DND-41 (cell line): ENCODE measurements around the gene BMP4.

Experiments
- ATAC-seq: fragments of 200-7000 bp; cut with Tn5 transposase; 3 replicates; pipeline ENCODE4 v1.9.1; 2021; ENCODE audit warnings: low read depth; ENCODE audit not compliant: insufficient read depth
- DNase-seq: peaks from one replicate; pipeline ENCODE4 v3.0.0-alpha.2; 2020
- H2AFZ ChIP-seq: 2 replicates; pipeline ENCODE4 v1.6.0; 2012; ENCODE audit warnings: low read depth, low read length
- H3K27ac ChIP-seq: 2 replicates; pipeline ENCODE4 v1.5.1; 2012; ENCODE audit warnings: low read length, inconsistent platforms
- H3K27me3 ChIP-seq: fragments of 200-600 bp; sonication (generic); 2 replicates; pipeline ENCODE4 v1.6.0; 2012; ENCODE audit warnings: low read length, mild to moderate bottlenecking, inconsistent platforms; ENCODE audit not compliant: insufficient read depth, poor library complexity
- H3K36me3 ChIP-seq: 2 replicates; pipeline ENCODE4 v1.5.1; 2012; ENCODE audit warnings: low read length, inconsistent platforms; ENCODE audit not compliant: insufficient read depth
- H3K4me1 ChIP-seq: 2 replicates; pipeline ENCODE4 v1.5.1; 2012; ENCODE audit warnings: mild to moderate bottlenecking, low read length; ENCODE audit not compliant: insufficient read depth
- H3K4me2 ChIP-seq: 2 replicates; pipeline ENCODE4 v1.6.0; 2012; ENCODE audit warnings: mild to moderate bottlenecking, moderate library complexity, low read length, inconsistent platforms; ENCODE audit not compliant: insufficient read depth
- H3K4me3 ChIP-seq, 2 experiments: fragments of 200-600 bp in 1 of 2; shearing (Covaris generic) in 1 of 2; 2 replicates each; pipeline ENCODE4 v1.5.1; 2012 to 2016; ENCODE audit warnings: inconsistent platforms in 2 of 2, low read length in 2 of 2, mild to moderate bottlenecking in 2 of 2, low read depth in 1 of 2, moderate library complexity in 1 of 2
- H3K79me2 ChIP-seq: 2 replicates; pipeline ENCODE4 v1.6.0; 2012; ENCODE audit warnings: low read length, inconsistent platforms; ENCODE audit not compliant: insufficient read depth
- H3K9ac ChIP-seq: 2 replicates; pipeline ENCODE4 v1.6.0; 2012; ENCODE audit warnings: low read depth, mild to moderate bottlenecking, inconsistent platforms, low read length, moderate library complexity
- H3K9me3 ChIP-seq: 2 replicates; pipeline ENCODE4 v1.5.1; 2012; ENCODE audit warnings: low read length, moderate library complexity, mild to moderate bottlenecking, inconsistent platforms; ENCODE audit not compliant: insufficient read depth, severe bottlenecking
- H4K20me1 ChIP-seq: 2 replicates; pipeline ENCODE4 v1.6.0; 2012; ENCODE audit warnings: low read length; ENCODE audit not compliant: insufficient read depth
- CTCF ChIP-seq: IDR thresholded peaks from 2 replicates; pipeline ENCODE4 v1.5.1; 2012; ENCODE audit warnings: borderline replicate concordance, low read length, moderate library complexity, mild to moderate bottlenecking; ENCODE audit not compliant: poor library complexity, severe bottlenecking; ENCODE audit errors: extremely low read depth
- EZH2 ChIP-seq: IDR thresholded peaks from 3 replicates; pipeline ENCODE4 v1.6.1; 2012; ENCODE audit warnings: borderline replicate concordance, low read depth, mild to moderate bottlenecking, moderate library complexity, low read length, inconsistent platforms; ENCODE audit not compliant: severe bottlenecking

BMP4 gene

GRCh38 chr14:53983112-53983511 lies 26.5 kb upstream of the BMP4 start:
- Histone ChIP-seq H3K9ac (no peak overlapping the region), H2AFZ (no peak overlapping the region), H3K27ac (no peak overlapping the region), H3K9me3 (peaks cover 21% of the 10 kb centered on the region), H3K4me3 (no peak overlapping the region), H3K4me1 (peaks cover 7% of the 10 kb centered on the region), H3K79me2 (no peaks in the 10 kb centered on the region), H3K27me3 (no peaks in the 10 kb centered on the region), H3K4me2 (no peak overlapping the region), H4K20me1 (no peaks in the 10 kb centered on the region), H3K36me3 (no peaks in the 10 kb centered on the region)
- ATAC-seq = no peak
- no peak for TF ChIP-seq EZH2
- TF ChIP-seq CTCF = no peak
- DNase-seq = no peak

- DNase-seq = no peak
- no peak overlapping the region for H3K4me2 ChIP-seq
- H3K36me3 ChIP-seq = no peaks in the 10 kb centered on the region
- no peaks in the 10 kb centered on the region for H3K79me2 ChIP-seq
- no peak overlapping the region for H3K27ac ChIP-seq
- no peaks in the 10 kb centered on the region for H3K27me3 ChIP-seq
- no peaks in the 10 kb centered on the region for H4K20me1 ChIP-seq
- peaks cover 21% of the 10 kb centered on the region for H3K9me3 ChIP-seq
- no peak overlapping the region for H3K4me3 ChIP-seq
- TF ChIP-seq CTCF (no peak), EZH2 (no peak)
- H3K4me1 ChIP-seq = peaks cover 7% of the 10 kb centered on the region
- no peak for ATAC-seq
- H3K9ac ChIP-seq = no peak overlapping the region
- no peak overlapping the region for H2AFZ ChIP-seq
Measured at GRCh38 chr14:53982546-53982945, 25.9 kb upstream of the BMP4 start.

DNA sequence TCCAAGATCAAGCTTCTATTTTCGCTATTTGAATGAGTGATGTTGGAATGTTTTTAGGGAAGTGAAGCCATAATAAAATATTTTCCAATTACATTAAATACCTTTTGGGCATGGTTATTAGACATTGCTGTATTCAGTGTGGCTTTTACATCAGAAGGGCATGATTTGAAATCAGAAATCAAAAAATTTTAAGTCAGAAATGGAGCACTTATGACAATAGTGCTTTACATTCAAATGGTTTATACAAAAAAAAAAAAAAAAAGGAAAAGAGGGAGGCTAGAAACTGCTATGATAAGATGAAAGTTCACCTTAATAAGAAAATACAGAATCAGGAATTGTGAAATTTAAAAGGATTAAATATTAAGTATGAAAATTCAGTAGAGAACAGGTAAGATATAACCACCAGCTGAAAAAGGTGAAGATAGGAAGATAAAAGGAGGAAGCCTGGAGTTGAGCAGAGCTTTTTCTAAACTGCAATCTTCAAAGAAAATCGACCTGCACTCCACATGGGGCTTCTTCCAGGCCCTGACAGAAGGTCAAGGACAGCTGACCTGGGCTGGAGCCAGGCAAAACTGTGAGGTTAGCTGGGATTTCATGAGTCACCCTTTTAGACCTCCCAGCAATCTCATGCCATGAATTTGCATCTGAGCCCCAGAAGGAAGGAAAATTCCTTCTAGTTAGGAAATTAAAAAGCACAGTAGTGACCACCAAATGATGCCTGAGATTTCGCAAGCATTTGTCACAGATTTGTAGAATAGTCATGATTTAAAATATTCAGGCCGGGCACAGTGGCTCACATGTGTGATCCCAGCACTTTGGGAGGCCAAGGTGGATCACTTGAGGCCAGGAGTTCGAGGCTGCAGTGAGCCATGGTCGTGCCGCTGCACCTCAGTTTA lies 23.4 kb upstream of the BMP4 start:
- Histone ChIP-seq H3K36me3 (no peaks in the 10 kb centered on the region), H2AFZ (no peak overlapping the region), H3K4me1 (peaks cover 7% of the 10 kb centered on the region), H3K4me2 (no peak overlapping the region), H3K27me3 (no peaks in the 10 kb centered on the region), H4K20me1 (no peaks in the 10 kb centered on the region), H3K9ac (no peak overlapping the region), H3K27ac (no peak overlapping the region), H3K4me3 (no peak overlapping the region), H3K79me2 (no peaks in the 10 kb centered on the region), H3K9me3 (peaks cover 9% of the 10 kb centered on the region)
- DNase-seq = no peak
- no peak for ATAC-seq
- TF ChIP-seq EZH2 (no peak), CTCF (no peak)
